Measurements from ENCODE around the gene LGALS8.

Gene LGALS8

GRCh38 chr1:236509647-236510401 lies 14.0 kb upstream of the LGALS8 start:
- no peak for DNase-seq

- no peak for DNase-seq
These were observed 11.9 kb upstream of the LGALS8 start for GRCh38 chr1:236511735-236512418.

GRCh38 chr1:236514703-236515442 lies 8.9 kb upstream of the LGALS8 start:
- no peak for DNase-seq

DNA sequence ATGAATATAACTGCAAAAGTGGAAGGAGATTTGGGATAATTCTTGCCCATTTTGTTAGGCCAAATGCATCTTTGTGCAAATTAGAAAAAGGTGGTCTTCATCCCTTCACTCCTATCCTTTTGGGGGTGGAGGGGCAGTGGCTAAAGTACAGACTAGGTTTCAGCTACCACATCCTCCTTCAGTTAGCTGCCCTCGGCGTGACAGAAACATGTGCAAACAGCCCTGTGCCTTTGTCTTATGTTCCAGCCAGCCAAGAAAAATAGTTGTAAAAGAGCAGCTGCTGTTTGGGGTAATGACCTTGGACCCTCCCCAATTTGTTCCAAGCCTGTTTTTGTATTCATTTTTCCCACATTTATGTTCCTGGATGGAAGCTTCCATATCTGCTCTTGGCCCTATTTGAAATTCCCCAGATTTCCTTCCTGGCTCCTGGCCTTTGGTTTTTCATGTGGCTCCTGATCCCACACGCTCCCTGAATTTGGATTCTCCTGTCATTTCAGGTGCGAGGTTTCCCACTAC lies 8.3 kb upstream of the LGALS8 start:
- no peak for DNase-seq

GRCh38 chr1:236516929-236517704 lies 6.7 kb upstream of the LGALS8 start:
- DNase-seq = no peak

DNA sequence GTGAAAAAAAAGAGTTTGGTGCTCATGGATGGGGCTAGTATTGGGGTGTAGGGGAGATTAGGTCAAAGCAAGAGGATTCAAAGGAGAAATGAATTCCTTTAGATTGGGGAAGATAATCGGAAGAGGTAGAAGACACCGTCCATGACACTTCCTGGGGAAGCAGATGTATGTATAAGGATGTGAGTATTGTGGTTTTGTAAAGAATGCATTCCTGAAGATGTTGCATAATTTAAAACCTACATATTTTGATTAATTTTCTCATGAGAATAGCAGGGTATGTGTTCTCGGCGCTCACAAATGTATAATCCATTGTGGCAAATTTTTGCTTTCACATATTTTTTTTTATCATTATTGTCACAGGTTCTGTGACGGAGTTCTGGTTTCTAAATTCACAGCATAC lies 5.5 kb upstream of the LGALS8 start:
- no peak for DNase-seq

- DNase-seq = no peak
These were observed 3.3 kb upstream of the LGALS8 start for GRCh38 chr1:236520445-236521005.

- DNase-seq = no peak
These were observed 662 bp upstream of the LGALS8 start for GRCh38 chr1:236522937-236523703.

GRCh38 chr1:236524142-236524894 lies 536 bp downstream of the LGALS8 start:
- peak; percentile 11 to 23 for DNase-seq

GRCh38 chr1:236524895-236525184 lies 1.1 kb downstream of the LGALS8 start:
- DNase-seq = no peak

GRCh38 chr1:236526079-236526478 lies 2.3 kb downstream of the LGALS8 start:
- DNase-seq = no peak

GRCh38 chr1:236530286-236530685 lies 6.5 kb downstream of the LGALS8 start:
- no peak for DNase-seq

DNA sequence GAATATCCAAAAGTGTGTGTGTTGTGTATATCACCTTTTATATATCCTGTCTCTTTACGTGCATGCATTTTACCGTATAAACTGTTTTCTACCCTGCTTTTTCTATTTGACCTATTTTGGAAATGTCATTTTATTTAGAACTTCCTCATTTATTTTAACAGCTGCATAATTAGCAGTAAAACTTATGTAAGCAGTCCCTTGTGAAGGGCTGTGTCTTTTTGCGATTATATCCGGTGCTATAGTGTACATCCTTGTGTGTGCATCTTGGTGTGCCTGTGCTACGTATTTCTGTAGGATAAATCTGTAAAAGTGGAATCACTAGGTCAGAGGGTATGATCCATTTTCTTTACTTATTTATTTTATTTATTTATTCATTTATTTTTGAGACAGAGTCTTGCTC lies 7.2 kb downstream of the LGALS8 start:
- no peak for DNase-seq

GRCh38 chr1:236532850-236533249 lies 9.1 kb downstream of the LGALS8 start:
- DNase-seq = no peak

GRCh38 chr1:236534151-236534651 lies 10.4 kb downstream of the LGALS8 start:
- DNase-seq = no peak

- no peak for DNase-seq
These were observed 11.4 kb downstream of the LGALS8 start for GRCh38 chr1:236535190-236535589.

- no peak for DNase-seq
These were observed 11.9 kb downstream of the LGALS8 start for GRCh38 chr1:236535662-236536161.

- DNase-seq = no peak
These were observed 12.8 kb downstream of the LGALS8 start for GRCh38 chr1:236536540-236536939.

GRCh38 chr1:236540813-236541465 lies 17.2 kb downstream of the LGALS8 start:
- no peak for DNase-seq

GRCh38 chr1:236541710-236542109 lies 17.9 kb downstream of the LGALS8 start:
- DNase-seq = no peak
